ENCODE measurements around the gene MN1.
"Not testable (repeated sequence)": the region's sequence is repeated elsewhere in the genome, so short reads cannot be mapped to it uniquely, and the experiment has no call there.

The MN1 gene

GRCh38 chr22:27748349-27748748 lies 53.2 kb downstream of the MN1 start:
- TF ChIP-seq, protein P1, sequence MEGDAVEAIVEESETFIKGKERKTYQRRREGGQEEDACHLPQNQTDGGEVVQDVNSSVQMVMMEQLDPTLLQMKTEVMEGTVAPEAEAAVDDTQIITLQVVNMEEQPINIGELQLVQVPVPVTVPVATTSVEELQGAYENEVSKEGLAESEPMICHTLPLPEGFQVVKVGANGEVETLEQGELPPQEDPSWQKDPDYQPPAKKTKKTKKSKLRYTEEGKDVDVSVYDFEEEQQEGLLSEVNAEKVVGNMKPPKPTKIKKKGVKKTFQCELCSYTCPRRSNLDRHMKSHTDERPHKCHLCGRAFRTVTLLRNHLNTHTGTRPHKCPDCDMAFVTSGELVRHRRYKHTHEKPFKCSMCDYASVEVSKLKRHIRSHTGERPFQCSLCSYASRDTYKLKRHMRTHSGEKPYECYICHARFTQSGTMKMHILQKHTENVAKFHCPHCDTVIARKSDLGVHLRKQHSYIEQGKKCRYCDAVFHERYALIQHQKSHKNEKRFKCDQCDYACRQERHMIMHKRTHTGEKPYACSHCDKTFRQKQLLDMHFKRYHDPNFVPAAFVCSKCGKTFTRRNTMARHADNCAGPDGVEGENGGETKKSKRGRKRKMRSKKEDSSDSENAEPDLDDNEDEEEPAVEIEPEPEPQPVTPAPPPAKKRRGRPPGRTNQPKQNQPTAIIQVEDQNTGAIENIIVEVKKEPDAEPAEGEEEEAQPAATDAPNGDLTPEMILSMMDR (IDR thresholded peaks at IDR 0.05): no peak
- peak overlapping the region; percentile 52 for H3K4me3 ChIP-seq
- no peak for DNase-seq (ENCODE audit: low spot score)
- peak overlapping the region; percentile 77 to 91 for H3K27ac ChIP-seq

DNA sequence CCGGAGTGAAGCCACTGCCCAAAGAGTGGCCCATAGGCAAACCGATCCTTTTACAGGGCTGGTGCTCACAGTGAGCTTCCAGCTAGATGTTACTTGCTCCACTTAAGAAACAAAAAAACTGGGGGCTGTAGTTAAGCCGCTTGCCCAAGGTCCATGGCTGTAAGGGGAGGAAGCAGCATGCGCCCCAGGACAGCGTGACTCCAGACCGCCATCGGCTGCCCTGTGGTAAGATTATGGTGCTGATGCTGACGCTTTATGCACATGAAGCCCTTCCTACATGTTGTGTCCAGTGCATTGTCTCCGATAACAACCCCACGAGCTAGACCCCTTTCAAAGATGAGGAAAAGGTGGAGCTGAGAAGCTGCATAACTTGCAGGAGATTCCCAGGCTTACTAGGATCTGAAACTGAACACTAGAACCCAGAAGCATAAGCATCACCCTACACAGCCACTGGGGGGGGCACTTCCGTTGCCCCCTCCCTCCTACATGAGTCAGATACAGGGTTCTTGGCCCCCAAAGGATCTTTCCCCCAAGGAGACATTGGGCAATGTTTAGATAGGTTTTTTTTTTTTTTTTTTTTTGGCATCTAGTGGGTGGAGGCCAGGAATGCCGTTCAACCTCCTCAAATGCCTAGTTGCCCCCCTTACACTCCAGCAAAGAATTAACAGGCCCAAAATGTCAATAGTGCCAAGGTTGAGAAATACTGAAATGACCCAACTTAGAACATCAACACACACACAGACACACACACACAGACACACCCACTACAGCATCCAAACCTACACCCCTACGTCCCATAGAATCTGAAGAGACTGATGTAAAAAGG lies 53.9 kb downstream of the MN1 start:
- TF ChIP-seq, protein P1 (IDR thresholded peaks at IDR 0.05): no peak
- H3K27ac ChIP-seq: peak overlapping the region; percentile 77 to 91
- H3K4me3 ChIP-seq: no peak overlapping the region
- peak; percentile 82 for DNase-seq (ENCODE audit: low spot score)

GRCh38 chr22:27746918-27747317 lies 54.6 kb downstream of the MN1 start:
- TF ChIP-seq, protein P1 (IDR thresholded peaks at IDR 0.05): no peak
- H3K4me3 ChIP-seq: no peak overlapping the region
- H3K27ac ChIP-seq: peak overlapping the region; percentile 77 to 91
- no peak for DNase-seq (ENCODE audit: low spot score)

- Histone ChIP-seq H3K27ac (no peak overlapping the region), H3K4me3 (no peak overlapping the region)
- TF ChIP-seq, protein P1 (IDR thresholded peaks at IDR 0.05): no peak
- no peak for DNase-seq (ENCODE audit: low spot score)
Measured at GRCh38 chr22:27745809-27746208, 55.7 kb downstream of the MN1 start.

DNA sequence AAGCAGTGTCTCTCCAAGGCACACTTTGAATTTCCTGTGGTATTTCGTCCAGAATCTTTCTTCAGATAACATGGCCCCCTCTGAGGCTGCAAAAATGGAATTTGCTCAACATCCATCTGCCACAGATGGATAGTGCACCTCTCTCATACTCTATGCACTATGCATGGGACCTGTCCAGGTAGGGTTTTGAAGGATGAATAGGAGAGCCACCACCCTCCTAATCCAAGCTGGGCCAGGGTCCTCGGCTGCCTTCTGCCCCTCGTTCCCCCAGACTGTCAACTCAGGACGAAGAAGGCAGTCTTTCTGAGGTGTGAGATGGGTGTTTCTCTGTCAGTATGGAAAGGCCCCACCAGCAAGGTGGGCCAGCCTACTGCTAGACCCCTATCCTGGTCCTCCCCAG lies 56.4 kb downstream of the MN1 start:
- no peak overlapping the region for H3K4me3 ChIP-seq
- H3K27ac ChIP-seq: no peak overlapping the region
- no peak for DNase-seq (ENCODE audit: low spot score)
- TF ChIP-seq, protein P1 (IDR thresholded peaks at IDR 0.05): no peak

GRCh38 chr22:27744078-27744477 lies 57.5 kb downstream of the MN1 start:
- not testable (repeated sequence) for DNase-seq (ENCODE audit: low spot score); H3K4me3 ChIP-seq; H3K27ac ChIP-seq

DNA sequence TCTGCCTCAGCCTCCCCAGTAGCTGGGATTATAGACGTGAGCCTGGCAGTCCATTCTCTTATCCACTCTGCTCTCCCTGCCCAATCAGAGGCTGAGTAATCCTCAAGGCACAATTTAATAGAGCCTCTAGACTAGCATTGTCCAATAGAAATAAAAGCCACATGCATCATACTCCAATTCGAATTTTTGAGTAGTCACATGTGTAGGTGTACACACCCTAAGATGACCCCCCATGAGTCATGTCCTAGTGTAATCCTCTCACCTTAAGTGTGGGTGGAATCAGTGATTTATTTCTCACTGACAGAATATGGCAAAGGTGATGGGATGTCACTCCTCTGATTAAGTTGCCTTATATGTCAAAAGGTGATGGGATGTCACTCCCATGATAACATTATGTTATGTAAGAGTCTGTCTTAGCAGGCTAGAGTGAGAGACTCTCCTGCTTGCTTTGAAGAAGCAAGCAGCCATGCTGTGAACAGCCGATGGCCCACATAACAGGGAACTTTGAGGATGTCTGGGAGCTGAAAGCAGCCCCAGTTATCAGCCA lies 61.3 kb downstream of the MN1 start:
- TF ChIP-seq, protein P1 (IDR thresholded peaks at IDR 0.05): no peak
- DNase-seq (ENCODE audit: low spot score): no peak
- Histone ChIP-seq H3K4me3 (no peak overlapping the region), H3K27ac (no peak overlapping the region)

All from coronary artery (tissue), 2 donors.